PFSK-1 (cell line): ENCODE results near the gene CLTCL1.

Experiments
- FOXP2 ChIP-seq: optimal IDR thresholded peaks from 2 replicates; pipeline ENCODE3; 2011; ENCODE audit warnings: borderline replicate concordance, control low read depth, inconsistent platforms; ENCODE audit not compliant: insufficient read depth; ENCODE audit errors: extremely low read length, extremely low read depth
- POLR2AphosphoS5 ChIP-seq: IDR thresholded peaks from 2 replicates; pipeline ENCODE4 v1.6.1; 2012; ENCODE audit warnings: low read depth, mild to moderate bottlenecking, control low read depth, low read length, moderate library complexity
- REST ChIP-seq, 2 experiments: IDR thresholded peaks; 2 replicates each; pipeline versions ENCODE4 v1.6.1 to v1.8.0; 2011 to 2012; ENCODE audit warnings: low read depth in 2 of 2, low read length in 2 of 2, control low read depth in 1 of 2, inconsistent platforms in 1 of 2, mild to moderate bottlenecking in 1 of 2, moderate library complexity in 1 of 2; ENCODE audit not compliant: insufficient read depth in 1 of 2
- SIN3A ChIP-seq: IDR thresholded peaks from 2 replicates; pipeline ENCODE4 v1.6.1; 2012; ENCODE audit warnings: mild to moderate bottlenecking, low read length, moderate library complexity, borderline replicate concordance; ENCODE audit not compliant: insufficient read depth
- TAF1 ChIP-seq: IDR thresholded peaks from 2 replicates; pipeline ENCODE4 v1.6.1; 2012; ENCODE audit warnings: low read length, control low read depth, borderline replicate concordance; ENCODE audit not compliant: insufficient read depth

- no peak for TF ChIP-seq POLR2AphosphoS5
- TF ChIP-seq TAF1: no peak
- TF ChIP-seq REST (IDR thresholded peaks at IDR 0.05; ENCODE audit: insufficient read depth in 1 of 2, low read depth in 2 of 2, low read length in 2 of 2): no peak
- TF ChIP-seq SIN3A: no peak
- TF ChIP-seq FOXP2: no peak
Measured at GRCh38 chr22:19136915-19137314, 154.6 kb downstream of the CLTCL1 start.
